Thymus (tissue), 11 donors: ENCODE measurements around the gene LEMD2. TPM values are rescaled to one million over a fixed set of nuclear protein-coding genes. Genes with fewer than 3 reads are reported as not detected.
A peak's percentile ranks its signal among the peaks of the same experiment; 100 is the strongest.

ENCODE experiments used
- DNase-seq, 9 donors: peaks; one replicate each; pipeline ENCODE4 v3.0.0-alpha.2; 2013; ENCODE audit warnings: low spot score in 9 of 9, low read depth in 6 of 9, missing footprints in 1 of 9
- H3K27ac ChIP-seq, 2 donors: one replicate each; pipeline ENCODE4 v1.5.1; 2013; ENCODE audit warnings: control low read depth in 1 of 2, low read depth in 1 of 2, low read length in 1 of 2, mild to moderate bottlenecking in 1 of 2, moderate library complexity in 1 of 2
- H3K27me3 ChIP-seq, 2 donors: one replicate each; pipeline ENCODE4 v1.5.1; 2013; ENCODE audit warnings: low read length in 1 of 2; ENCODE audit not compliant: control insufficient read depth in 2 of 2, insufficient read depth in 1 of 2
- H3K36me3 ChIP-seq, 2 donors: one replicate each; pipeline ENCODE4 v1.5.1; 2013; ENCODE audit warnings: low read length in 1 of 2, mild to moderate bottlenecking in 1 of 2, moderate library complexity in 1 of 2; ENCODE audit not compliant: control insufficient read depth in 2 of 2, insufficient read depth in 2 of 2
- H3K4me1 ChIP-seq, 2 donors: one replicate each; pipeline ENCODE4 v1.5.1; 2013; ENCODE audit warnings: low read length in 2 of 2; ENCODE audit not compliant: control insufficient read depth in 2 of 2, insufficient read depth in 2 of 2
- H3K4me3 ChIP-seq, 2 donors: one replicate each; pipeline ENCODE4 v1.5.1; 2013; ENCODE audit warnings: low read length in 2 of 2, control low read depth in 1 of 2, mild to moderate bottlenecking in 1 of 2
- H3K9me3 ChIP-seq, 2 donors: one replicate each; pipeline ENCODE4 v1.5.1; 2013; ENCODE audit warnings: low read length in 1 of 2, mild to moderate bottlenecking in 1 of 2; ENCODE audit not compliant: control insufficient read depth in 2 of 2, insufficient read depth in 1 of 2
- WGBS: extraction: QIAGEN DNeasy Blood & Tissue Kit; methylation state at CpG from one replicate; pipeline ENCODE4 v1.1.7; 2013; 5-methylcytosine and 5-hydroxymethylcytosine counted together
- polyA plus RNA-seq: library from polyadenylated mRNA; stranded (reverse); fragments of 200-250 nt; gene quantifications from one replicate; pipeline ENCODE4 v1.2.3, GENCODE V29; 2013
- total RNA-seq: library from RNA; stranded (reverse); fragments of 120-200 nt; gene quantifications from one replicate; pipeline ENCODE4 v1.2.4, GENCODE V29; 2013
- donor health status: healthy.

The LEMD2 gene
- total and polyA plus RNA-seq, 2 donors, result 39.6 to 67.5 TPM

- H3K4me3 ChIP-seq, result no peak overlapping the region
- H3K4me1 ChIP-seq, result peaks cover 18 to 24% of the 10 kb centered on the region in 2 donors
- no peak overlapping the region for H3K27ac ChIP-seq
- no peak for DNase-seq
- peaks cover under 1 to 10% of the 10 kb centered on the region in 2 donors for H3K36me3 ChIP-seq
- H3K9me3 ChIP-seq, result no peaks in the 10 kb centered on the region
- peaks cover 0 to 33% of the 10 kb centered on the region in 2 donors for H3K27me3 ChIP-seq
- 97% methylated on average over 2 of the region's 2 CpGs for WGBS
Observed at GRCh38 chr6:33790379-33790778, 1.4 kb upstream of the LEMD2 start.

GRCh38 chr6:33789550-33789895 is 593 bp upstream of the LEMD2 start:
- Histone ChIP-seq H3K9me3 (no peaks in the 10 kb centered on the region), H3K36me3 (peaks cover 9 to 18% of the 10 kb centered on the region in 2 donors), H3K4me1 (peaks cover 18 to 28% of the 10 kb centered on the region in 2 donors), H3K27me3 (peaks cover 0 to 25% of the 10 kb centered on the region in 2 donors), H3K27ac (no peak overlapping the region), H3K4me3 (peak overlapping the region in 1 of 2 donors; percentile 92)
- no peak for DNase-seq
- WGBS, result 94% methylated on average over 11 of the region's 11 CpGs

- Histone ChIP-seq H3K9me3 (no peaks in the 10 kb centered on the region), H3K4me1 (peaks cover 18 to 28% of the 10 kb centered on the region in 2 donors)
- WGBS, result under 1% methylated on average over 53 of the region's 53 CpGs
Observed at GRCh38 chr6:33787954-33788693, 806 bp downstream of the LEMD2 start.

GRCh38 chr6:33787346-33787953 is 1.5 kb downstream of the LEMD2 start:
- no peak for DNase-seq
- WGBS, result 79% methylated on average over 7 of the region's 7 CpGs
- peaks cover 0 to 6% of the 10 kb centered on the region in 2 donors for H3K27me3 ChIP-seq
- H3K27ac ChIP-seq, result peak overlapping the region; percentile 89 to 98
- H3K36me3 ChIP-seq, result peaks cover 30 to 38% of the 10 kb centered on the region in 2 donors
- peak overlapping the region; percentile 63 to 92 for H3K4me3 ChIP-seq
- H3K4me1 ChIP-seq, result peaks cover 18 to 28% of the 10 kb centered on the region in 2 donors
- no peaks in the 10 kb centered on the region for H3K9me3 ChIP-seq

More at GRCh38 chr6:33787954-33788693, 806 bp downstream of the LEMD2 start:
- Histone ChIP-seq H3K27ac (peak overlapping the region; percentile 89 to 98), H3K27me3 (peaks cover 0 to 12% of the 10 kb centered on the region in 2 donors), H3K4me3 (peak overlapping the region; percentile 63 to 92), H3K36me3 (peaks cover 23 to 31% of the 10 kb centered on the region in 2 donors)
- peak; percentile 17 to 72 (median 46) for DNase-seq

- WGBS, result 96% methylated on average over 3 of the region's 3 CpGs
- Histone ChIP-seq H3K27ac (no peak overlapping the region), H3K36me3 (peaks cover 37 to 45% of the 10 kb centered on the region in 2 donors), H3K4me1 (peaks cover 18 to 28% of the 10 kb centered on the region in 2 donors), H3K27me3 (peaks cover 0 to 5% of the 10 kb centered on the region in 2 donors), H3K4me3 (no peak overlapping the region), H3K9me3 (no peaks in the 10 kb centered on the region)
- DNase-seq, result no peak
Observed at GRCh38 chr6:33786736-33787135, 2.2 kb downstream of the LEMD2 start.

GRCh38 chr6:33785778-33786177 is 3.2 kb downstream of the LEMD2 start:
- Histone ChIP-seq H3K4me3 (no peak overlapping the region), H3K27me3 (no peaks in the 10 kb centered on the region), H3K36me3 (peaks cover 46 to 54% of the 10 kb centered on the region in 2 donors), H3K4me1 (peaks cover 18 to 28% of the 10 kb centered on the region in 2 donors), H3K9me3 (no peaks in the 10 kb centered on the region), H3K27ac (no peak overlapping the region)
- no peak for DNase-seq
- 79% methylated on average over 3 of the region's 3 CpGs for WGBS

- WGBS, result 97% methylated on average over 13 of the region's 13 CpGs
- no peak overlapping the region for H3K4me3 ChIP-seq
- H3K27me3 ChIP-seq, result no peaks in the 10 kb centered on the region
- peaks cover 18 to 28% of the 10 kb centered on the region in 2 donors for H3K4me1 ChIP-seq
- H3K9me3 ChIP-seq, result no peaks in the 10 kb centered on the region
- no peak for DNase-seq
- H3K36me3 ChIP-seq, result peaks cover 56 to 64% of the 10 kb centered on the region in 2 donors
- no peak overlapping the region for H3K27ac ChIP-seq
Observed at GRCh38 chr6:33784787-33785186, 4.1 kb downstream of the LEMD2 start.

GRCh38 chr6:33783781-33784520 is 5.0 kb downstream of the LEMD2 start:
- no peak overlapping the region for H3K27ac ChIP-seq

GRCh38 chr6:33782561-33782960 is 6.4 kb downstream of the LEMD2 start:
- DNase-seq, result no peak
- H3K27ac ChIP-seq, result no peak overlapping the region
- WGBS, result 97% methylated on average over 5 of the region's 5 CpGs
- no peak overlapping the region for H3K4me3 ChIP-seq
- no peaks in the 10 kb centered on the region for H3K27me3 ChIP-seq
- peaks cover 79 to 86% of the 10 kb centered on the region in 2 donors for H3K36me3 ChIP-seq
- no peaks in the 10 kb centered on the region for H3K9me3 ChIP-seq
- peaks cover 15 to 17% of the 10 kb centered on the region in 2 donors for H3K4me1 ChIP-seq

More at GRCh38 chr6:33783781-33784520, 5.0 kb downstream of the LEMD2 start:
- Histone ChIP-seq H3K4me3 (no peak overlapping the region), H3K4me1 (peaks cover 18 to 21% of the 10 kb centered on the region in 2 donors), H3K9me3 (no peaks in the 10 kb centered on the region), H3K36me3 (peaks cover 65 to 73% of the 10 kb centered on the region in 2 donors), H3K27me3 (no peaks in the 10 kb centered on the region)
- over 99% methylated on average over 10 of the region's 10 CpGs for whole genome bisulfite sequencing
- no peak for DNase-seq
